ENCODE results near the gene CRYBB1.

Gene CRYBB1

DNA sequence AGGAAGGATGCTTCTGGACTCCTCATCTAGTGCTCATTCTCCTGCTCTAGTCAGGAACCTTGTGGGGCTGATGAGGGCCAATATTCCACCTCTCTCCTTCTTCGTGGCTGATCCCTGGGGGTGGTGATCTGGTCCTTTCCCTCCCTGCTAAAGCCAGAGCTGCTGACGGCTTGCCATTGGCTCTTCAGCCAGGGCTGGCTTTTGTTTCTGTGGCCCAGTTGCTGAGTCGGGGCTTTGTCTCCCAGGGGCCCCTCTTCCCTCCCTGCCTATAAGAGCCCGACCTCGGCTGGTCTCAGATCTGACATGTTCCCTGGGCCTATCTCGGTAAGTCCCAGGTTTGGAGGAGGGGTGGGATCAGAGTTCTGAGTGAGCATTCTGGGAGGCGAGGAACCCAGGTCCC, 3.8 kb upstream of the CRYBB1 start, which contains the start of gene CRYBA4:
Gene CRYBA4 (plus strand): TSS at position 301 of the 400 bp plus-strand sequence. CDS start 634 bp downstream, outside the sequence.
- H3K27ac ChIP-seq: no peak within 1 kb of the TSS
- H3K4me3 ChIP-seq: no peak within 1 kb of the TSS
- DNase-seq (ENCODE audit: low spot score): no peak
- TF ChIP-seq, protein P1, sequence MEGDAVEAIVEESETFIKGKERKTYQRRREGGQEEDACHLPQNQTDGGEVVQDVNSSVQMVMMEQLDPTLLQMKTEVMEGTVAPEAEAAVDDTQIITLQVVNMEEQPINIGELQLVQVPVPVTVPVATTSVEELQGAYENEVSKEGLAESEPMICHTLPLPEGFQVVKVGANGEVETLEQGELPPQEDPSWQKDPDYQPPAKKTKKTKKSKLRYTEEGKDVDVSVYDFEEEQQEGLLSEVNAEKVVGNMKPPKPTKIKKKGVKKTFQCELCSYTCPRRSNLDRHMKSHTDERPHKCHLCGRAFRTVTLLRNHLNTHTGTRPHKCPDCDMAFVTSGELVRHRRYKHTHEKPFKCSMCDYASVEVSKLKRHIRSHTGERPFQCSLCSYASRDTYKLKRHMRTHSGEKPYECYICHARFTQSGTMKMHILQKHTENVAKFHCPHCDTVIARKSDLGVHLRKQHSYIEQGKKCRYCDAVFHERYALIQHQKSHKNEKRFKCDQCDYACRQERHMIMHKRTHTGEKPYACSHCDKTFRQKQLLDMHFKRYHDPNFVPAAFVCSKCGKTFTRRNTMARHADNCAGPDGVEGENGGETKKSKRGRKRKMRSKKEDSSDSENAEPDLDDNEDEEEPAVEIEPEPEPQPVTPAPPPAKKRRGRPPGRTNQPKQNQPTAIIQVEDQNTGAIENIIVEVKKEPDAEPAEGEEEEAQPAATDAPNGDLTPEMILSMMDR (IDR thresholded peaks at IDR 0.05): no peak

DNA sequence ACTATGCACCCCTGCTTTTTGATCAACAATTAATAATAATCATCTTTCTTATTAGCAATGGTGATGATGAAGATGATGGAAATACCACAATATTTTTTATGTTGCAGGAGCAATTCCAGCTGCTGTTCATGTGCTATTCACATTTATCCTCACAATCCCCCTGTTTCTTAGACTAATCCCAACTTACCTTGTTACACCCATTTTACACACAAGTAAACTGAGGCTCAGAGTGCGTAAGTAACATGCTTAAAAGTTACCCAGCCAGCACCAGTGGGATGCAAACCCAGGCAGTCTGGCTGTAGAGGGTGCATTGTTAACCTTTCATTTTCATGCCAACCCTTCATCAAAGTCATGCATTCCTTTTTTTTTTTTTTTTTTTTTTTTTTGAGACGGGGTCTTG, 2.4 kb upstream of the CRYBB1 start:
- H3K4me3 ChIP-seq: no peak overlapping the region
- TF ChIP-seq, protein P1 (IDR thresholded peaks at IDR 0.05): no peak
- no peak for DNase-seq (ENCODE audit: low spot score)
- no peak overlapping the region for H3K27ac ChIP-seq

DNA sequence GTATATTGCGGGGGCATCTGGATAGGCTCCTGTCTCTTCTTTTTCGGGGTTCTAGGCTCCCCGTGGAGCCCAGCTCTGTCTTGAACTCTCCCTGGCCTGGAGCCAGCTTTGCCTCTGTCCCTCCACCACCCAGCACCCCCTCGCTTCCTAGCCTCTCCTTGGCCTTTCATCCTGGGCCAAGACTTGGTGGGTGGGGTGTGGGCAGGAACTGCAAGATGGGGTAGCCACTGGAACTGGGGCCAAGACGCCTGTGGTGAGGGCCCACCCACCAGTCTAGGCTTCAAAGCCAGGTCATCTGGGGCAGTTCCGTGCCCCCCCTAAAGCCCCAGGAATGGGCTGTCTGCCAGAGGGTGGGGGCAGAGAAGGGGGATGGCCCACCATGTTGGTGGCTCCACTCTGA, 1.7 kb upstream of the CRYBB1 start:
- Histone ChIP-seq H3K27ac (no peak overlapping the region), H3K4me3 (no peak overlapping the region)
- TF ChIP-seq, protein P1 (IDR thresholded peaks at IDR 0.05): no peak
- no peak for DNase-seq (ENCODE audit: low spot score)

DNA sequence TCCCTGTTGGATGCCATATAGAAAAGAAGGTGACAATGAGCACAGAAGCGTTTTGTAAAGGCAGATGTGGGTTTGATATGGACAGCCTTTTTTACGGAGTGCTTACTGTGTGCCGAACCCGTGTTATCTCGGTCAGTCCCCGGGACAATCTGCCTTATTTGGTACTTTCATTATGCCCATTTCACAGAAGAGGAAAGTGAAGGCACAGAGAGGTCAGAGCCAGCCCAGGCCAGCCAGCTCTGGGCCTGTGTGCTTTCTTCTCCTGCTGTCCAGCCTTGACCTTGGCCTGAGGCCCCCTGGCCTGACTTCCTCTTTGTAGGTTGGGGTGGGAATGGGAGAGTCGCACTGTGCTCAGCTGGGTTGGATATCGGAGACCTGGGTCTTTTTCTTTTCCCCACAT, 628 bp upstream of the CRYBB1 start:
- DNase-seq (ENCODE audit: low spot score): no peak
- H3K27ac ChIP-seq: peak overlapping the region in 1 of 2 donors; percentile 32
- no peak overlapping the region for H3K4me3 ChIP-seq
- TF ChIP-seq, protein P1 (IDR thresholded peaks at IDR 0.05): no peak

DNA sequence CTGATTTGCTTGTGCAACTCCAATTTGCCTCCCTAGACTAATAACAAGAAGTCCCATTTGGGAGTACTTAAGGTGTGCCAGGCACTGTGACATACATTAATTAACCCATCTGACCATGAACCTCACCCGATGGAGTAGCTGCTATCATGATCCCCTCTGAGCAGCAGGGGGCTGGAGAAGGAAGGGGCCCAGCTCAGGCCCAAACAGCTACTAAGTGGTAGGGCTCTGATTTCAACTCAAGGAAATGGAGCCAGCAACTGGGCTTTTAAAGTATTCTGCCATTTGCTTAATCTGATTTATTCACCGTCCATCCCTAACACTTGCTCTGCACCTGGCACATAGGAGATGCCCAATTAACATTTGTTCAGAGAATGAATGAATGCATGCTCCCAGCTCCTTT, 1.2 kb downstream of the CRYBB1 start:
- DNase-seq (ENCODE audit: low spot score): no peak
- Histone ChIP-seq H3K4me3 (no peak overlapping the region), H3K27ac (no peak overlapping the region)
- TF ChIP-seq, protein P1 (IDR thresholded peaks at IDR 0.05): no peak

DNA sequence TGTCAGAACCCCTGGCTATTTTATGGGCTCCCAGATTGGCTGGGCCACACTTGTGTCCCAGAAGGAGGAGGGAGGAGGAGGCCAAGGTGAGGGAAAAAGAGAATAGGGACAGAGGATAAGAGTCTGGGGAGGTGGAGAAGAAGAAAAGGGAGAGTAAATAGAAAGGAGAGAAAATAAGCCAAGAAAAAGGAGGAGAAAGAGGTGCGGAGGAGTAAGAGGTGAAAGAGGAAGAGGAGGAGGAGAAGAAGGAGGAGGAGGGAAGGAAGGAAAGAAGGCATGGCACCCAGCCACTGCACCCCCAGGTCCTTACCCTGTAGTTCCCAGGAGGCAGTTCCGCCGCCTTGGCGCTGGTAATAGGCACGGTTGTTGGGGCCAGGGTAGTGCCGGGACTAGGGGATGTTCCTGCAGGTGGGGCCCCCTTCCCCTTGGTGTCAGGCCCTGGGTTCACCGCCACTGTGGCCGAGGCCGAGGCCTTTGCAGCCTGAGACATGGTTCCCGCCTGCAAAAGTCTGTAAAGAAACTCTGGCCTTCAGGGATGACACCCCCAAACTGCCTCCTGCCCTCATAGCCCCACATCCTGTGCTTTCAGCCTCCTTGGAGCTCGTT, 1.9 kb downstream of the CRYBB1 start:
- Histone ChIP-seq H3K4me3 (no peak overlapping the region), H3K27ac (no peak overlapping the region)
- DNase-seq (ENCODE audit: low spot score): no peak
- TF ChIP-seq, protein P1 (IDR thresholded peaks at IDR 0.05): no peak

DNA sequence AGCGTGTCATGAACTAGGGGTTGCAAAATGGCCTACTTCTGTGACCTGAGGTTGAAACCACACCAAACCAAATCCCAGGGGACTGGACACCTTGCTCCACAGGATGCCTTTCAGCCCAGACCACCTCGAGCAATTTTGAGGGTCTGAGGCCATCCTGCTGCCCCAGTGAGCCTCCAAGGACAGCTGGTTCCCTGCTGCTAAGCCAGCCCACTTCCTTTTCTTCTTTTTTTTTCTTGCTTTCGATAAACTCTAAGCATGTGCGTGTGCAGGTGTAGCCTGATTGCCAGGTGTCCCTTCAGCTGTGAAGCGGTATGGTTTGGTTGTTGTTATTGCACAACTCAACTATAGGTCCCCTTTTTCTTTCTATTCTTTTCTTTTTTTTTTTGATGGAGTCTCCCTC, 2.7 kb downstream of the CRYBB1 start:
- TF ChIP-seq, protein P1 (IDR thresholded peaks at IDR 0.05): no peak
- Histone ChIP-seq H3K4me3 (no peak overlapping the region), H3K27ac (no peak overlapping the region)
- DNase-seq (ENCODE audit: low spot score): no peak
